Measurements from ENCODE around the gene MBD3L3.

DNA sequence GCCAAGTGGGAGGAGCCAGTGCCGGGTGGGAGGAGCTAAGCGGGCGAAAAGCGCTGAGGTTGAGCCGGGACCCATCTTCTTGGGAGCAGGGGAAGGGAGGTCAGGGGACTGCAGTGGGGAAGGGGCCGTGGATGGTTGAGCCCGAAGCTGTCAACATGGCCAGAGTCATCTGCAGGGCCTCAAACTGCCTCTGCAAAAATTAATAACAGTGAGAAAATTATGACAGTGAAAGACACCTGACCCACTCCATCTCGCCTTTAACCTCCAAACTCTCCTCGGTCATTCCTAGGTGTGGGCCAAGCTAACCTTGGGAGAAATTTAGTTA lies 41.1 kb upstream of the MBD3L3 start:
- TF ChIP-seq, protein P1, sequence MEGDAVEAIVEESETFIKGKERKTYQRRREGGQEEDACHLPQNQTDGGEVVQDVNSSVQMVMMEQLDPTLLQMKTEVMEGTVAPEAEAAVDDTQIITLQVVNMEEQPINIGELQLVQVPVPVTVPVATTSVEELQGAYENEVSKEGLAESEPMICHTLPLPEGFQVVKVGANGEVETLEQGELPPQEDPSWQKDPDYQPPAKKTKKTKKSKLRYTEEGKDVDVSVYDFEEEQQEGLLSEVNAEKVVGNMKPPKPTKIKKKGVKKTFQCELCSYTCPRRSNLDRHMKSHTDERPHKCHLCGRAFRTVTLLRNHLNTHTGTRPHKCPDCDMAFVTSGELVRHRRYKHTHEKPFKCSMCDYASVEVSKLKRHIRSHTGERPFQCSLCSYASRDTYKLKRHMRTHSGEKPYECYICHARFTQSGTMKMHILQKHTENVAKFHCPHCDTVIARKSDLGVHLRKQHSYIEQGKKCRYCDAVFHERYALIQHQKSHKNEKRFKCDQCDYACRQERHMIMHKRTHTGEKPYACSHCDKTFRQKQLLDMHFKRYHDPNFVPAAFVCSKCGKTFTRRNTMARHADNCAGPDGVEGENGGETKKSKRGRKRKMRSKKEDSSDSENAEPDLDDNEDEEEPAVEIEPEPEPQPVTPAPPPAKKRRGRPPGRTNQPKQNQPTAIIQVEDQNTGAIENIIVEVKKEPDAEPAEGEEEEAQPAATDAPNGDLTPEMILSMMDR (conservative IDR thresholded peaks at IDR 0.05; ENCODE audit: low read depth in 2 of 2) = no peak
- TF ChIP-seq CREB1 (CRISPR knock-in tag; IDR thresholded peaks at IDR 0.05; ENCODE audit: low read depth) = no peak
- TF ChIP-seq, protein P2, sequence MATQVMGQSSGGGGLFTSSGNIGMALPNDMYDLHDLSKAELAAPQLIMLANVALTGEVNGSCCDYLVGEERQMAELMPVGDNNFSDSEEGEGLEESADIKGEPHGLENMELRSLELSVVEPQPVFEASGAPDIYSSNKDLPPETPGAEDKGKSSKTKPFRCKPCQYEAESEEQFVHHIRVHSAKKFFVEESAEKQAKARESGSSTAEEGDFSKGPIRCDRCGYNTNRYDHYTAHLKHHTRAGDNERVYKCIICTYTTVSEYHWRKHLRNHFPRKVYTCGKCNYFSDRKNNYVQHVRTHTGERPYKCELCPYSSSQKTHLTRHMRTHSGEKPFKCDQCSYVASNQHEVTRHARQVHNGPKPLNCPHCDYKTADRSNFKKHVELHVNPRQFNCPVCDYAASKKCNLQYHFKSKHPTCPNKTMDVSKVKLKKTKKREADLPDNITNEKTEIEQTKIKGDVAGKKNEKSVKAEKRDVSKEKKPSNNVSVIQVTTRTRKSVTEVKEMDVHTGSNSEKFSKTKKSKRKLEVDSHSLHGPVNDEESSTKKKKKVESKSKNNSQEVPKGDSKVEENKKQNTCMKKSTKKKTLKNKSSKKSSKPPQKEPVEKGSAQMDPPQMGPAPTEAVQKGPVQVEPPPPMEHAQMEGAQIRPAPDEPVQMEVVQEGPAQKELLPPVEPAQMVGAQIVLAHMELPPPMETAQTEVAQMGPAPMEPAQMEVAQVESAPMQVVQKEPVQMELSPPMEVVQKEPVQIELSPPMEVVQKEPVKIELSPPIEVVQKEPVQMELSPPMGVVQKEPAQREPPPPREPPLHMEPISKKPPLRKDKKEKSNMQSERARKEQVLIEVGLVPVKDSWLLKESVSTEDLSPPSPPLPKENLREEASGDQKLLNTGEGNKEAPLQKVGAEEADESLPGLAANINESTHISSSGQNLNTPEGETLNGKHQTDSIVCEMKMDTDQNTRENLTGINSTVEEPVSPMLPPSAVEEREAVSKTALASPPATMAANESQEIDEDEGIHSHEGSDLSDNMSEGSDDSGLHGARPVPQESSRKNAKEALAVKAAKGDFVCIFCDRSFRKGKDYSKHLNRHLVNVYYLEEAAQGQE (IDR thresholded peaks at IDR 0.05; ENCODE audit: unreplicated experiment) = no peak
- no peak for TF ChIP-seq EZH2 (IDR thresholded peaks at IDR 0.05; ENCODE audit: low read depth, unreplicated experiment)
- TF ChIP-seq EZH2phosphoT487 (IDR thresholded peaks at IDR 0.05; ENCODE audit: unreplicated experiment) = no peak
- no peak; the same call in 1 of the 2 replicates for TF ChIP-seq POLR2AphosphoS5 (IDR thresholded peaks at IDR 0.05; ENCODE audit: low read depth)
- no peak for TF ChIP-seq JUNB (IDR thresholded peaks at IDR 0.05; ENCODE audit: unreplicated experiment)
- TF ChIP-seq NANOG (IDR thresholded peaks at IDR 0.05; ENCODE audit: borderline replicate concordance) = no peak
- TF ChIP-seq, protein P3, sequence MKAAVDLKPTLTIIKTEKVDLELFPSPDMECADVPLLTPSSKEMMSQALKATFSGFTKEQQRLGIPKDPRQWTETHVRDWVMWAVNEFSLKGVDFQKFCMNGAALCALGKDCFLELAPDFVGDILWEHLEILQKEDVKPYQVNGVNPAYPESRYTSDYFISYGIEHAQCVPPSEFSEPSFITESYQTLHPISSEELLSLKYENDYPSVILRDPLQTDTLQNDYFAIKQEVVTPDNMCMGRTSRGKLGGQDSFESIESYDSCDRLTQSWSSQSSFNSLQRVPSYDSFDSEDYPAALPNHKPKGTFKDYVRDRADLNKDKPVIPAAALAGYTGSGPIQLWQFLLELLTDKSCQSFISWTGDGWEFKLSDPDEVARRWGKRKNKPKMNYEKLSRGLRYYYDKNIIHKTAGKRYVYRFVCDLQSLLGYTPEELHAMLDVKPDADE (IDR thresholded peaks at IDR 0.05) = no peak
- TF ChIP-seq ZNF114 (CRISPR knock-in tag; IDR thresholded peaks at IDR 0.05) = no peak
- TF ChIP-seq ZNF331 (CRISPR knock-in tag; IDR thresholded peaks at IDR 0.05; ENCODE audit: low read depth) = no peak
- TF ChIP-seq, protein P4, sequence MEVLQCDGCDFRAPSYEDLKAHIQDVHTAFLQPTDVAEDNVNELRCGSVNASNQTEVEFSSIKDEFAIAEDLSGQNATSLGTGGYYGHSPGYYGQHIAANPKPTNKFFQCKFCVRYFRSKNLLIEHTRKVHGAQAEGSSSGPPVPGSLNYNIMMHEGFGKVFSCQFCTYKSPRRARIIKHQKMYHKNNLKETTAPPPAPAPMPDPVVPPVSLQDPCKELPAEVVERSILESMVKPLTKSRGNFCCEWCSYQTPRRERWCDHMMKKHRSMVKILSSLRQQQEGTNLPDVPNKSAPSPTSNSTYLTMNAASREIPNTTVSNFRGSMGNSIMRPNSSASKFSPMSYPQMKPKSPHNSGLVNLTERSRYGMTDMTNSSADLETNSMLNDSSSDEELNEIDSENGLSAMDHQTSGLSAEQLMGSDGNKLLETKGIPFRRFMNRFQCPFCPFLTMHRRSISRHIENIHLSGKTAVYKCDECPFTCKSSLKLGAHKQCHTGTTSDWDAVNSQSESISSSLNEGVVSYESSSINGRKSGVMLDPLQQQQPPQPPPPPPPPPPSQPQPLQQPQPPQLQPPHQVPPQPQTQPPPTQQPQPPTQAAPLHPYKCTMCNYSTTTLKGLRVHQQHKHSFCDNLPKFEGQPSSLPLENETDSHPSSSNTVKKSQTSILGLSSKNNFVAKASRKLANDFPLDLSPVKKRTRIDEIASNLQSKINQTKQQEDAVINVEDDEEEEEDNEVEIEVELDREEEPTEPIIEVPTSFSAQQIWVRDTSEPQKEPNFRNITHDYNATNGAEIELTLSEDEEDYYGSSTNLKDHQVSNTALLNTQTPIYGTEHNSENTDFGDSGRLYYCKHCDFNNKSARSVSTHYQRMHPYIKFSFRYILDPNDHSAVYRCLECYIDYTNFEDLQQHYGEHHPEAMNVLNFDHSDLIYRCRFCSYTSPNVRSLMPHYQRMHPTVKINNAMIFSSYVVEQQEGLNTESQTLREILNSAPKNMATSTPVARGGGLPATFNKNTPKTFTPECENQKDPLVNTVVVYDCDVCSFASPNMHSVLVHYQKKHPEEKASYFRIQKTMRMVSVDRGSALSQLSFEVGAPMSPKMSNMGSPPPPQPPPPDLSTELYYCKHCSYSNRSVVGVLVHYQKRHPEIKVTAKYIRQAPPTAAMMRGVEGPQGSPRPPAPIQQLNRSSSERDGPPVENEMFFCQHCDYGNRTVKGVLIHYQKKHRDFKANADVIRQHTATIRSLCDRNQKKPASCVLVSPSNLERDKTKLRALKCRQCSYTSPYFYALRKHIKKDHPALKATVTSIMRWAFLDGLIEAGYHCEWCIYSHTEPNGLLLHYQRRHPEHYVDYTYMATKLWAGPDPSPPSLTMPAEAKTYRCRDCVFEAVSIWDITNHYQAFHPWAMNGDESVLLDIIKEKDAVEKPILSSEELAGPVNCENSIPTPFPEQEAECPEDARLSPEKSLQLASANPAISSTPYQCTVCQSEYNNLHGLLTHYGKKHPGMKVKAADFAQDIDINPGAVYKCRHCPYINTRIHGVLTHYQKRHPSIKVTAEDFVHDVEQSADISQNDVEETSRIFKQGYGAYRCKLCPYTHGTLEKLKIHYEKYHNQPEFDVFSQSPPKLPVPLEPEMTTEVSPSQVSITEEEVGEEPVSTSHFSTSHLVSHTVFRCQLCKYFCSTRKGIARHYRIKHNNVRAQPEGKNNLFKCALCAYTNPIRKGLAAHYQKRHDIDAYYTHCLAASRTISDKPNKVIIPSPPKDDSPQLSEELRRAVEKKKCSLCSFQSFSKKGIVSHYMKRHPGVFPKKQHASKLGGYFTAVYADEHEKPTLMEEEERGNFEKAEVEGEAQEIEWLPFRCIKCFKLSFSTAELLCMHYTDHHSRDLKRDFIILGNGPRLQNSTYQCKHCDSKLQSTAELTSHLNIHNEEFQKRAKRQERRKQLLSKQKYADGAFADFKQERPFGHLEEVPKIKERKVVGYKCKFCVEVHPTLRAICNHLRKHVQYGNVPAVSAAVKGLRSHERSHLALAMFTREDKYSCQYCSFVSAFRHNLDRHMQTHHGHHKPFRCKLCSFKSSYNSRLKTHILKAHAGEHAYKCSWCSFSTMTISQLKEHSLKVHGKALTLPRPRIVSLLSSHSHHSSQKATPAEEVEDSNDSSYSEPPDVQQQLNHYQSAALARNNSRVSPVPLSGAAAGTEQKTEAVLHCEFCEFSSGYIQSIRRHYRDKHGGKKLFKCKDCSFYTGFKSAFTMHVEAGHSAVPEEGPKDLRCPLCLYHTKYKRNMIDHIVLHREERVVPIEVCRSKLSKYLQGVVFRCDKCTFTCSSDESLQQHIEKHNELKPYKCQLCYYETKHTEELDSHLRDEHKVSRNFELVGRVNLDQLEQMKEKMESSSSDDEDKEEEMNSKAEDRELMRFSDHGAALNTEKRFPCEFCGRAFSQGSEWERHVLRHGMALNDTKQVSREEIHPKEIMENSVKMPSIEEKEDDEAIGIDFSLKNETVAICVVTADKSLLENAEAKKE (CRISPR knock-in tag; IDR thresholded peaks at IDR 0.05) = no peak
